Karpas-422 (cell line): ENCODE data around the gene TCOF1. TPM values are rescaled to one million over a fixed set of nuclear protein-coding genes. Genes with fewer than 3 reads are reported as not detected.
"Not testable (repeated sequence)": the region's sequence is repeated elsewhere in the genome, so short reads cannot be mapped to it uniquely, and the experiment has no call there.

ENCODE experiments used
- DNase-seq: peaks from one replicate; pipeline ENCODE4 v3.0.0-alpha.2; 2015
- H2AFZ ChIP-seq: fragments of 200-600 bp; sonication (generic); 2 replicates; pipeline ENCODE4 v1.6.1; 2014; ENCODE audit warnings: antibody characterized with exemption, low read length, mixed read lengths
- H3K27ac ChIP-seq: fragments of 200-600 bp; sonication (generic); 2 replicates; pipeline ENCODE4 v1.5.1; 2014; ENCODE audit warnings: mild to moderate bottlenecking, low read length, moderate library complexity
- H3K27me3 ChIP-seq: fragments of 200-600 bp; sonication (generic); 2 replicates; pipeline ENCODE4 v1.6.1; 2014; ENCODE audit warnings: low read length, mixed read lengths
- H3K36me3 ChIP-seq: fragments of 200-600 bp; sonication (generic); 2 replicates; pipeline ENCODE4 v1.6.1; 2014; ENCODE audit warnings: low read length, mixed read lengths; ENCODE audit not compliant: insufficient read depth
- H3K4me1 ChIP-seq: fragments of 200-600 bp; sonication (generic); 2 replicates; pipeline ENCODE4 v1.6.1; 2014; ENCODE audit warnings: mild to moderate bottlenecking, low read length, mixed read lengths
- H3K4me2 ChIP-seq: fragments of 200-600 bp; sonication (generic); 2 replicates; pipeline ENCODE4 v1.6.1; 2014; ENCODE audit warnings: low read length, low read depth, mild to moderate bottlenecking; ENCODE audit not compliant: poor library complexity, severe bottlenecking
- H3K4me3 ChIP-seq: fragments of 200-600 bp; sonication (generic); 2 replicates; pipeline ENCODE4 v1.5.1; 2014; ENCODE audit warnings: mild to moderate bottlenecking, antibody characterized with exemption, low read length, mixed read lengths
- H3K79me2 ChIP-seq: fragments of 200-600 bp; sonication (generic); 2 replicates; pipeline ENCODE4 v1.6.1; 2014; ENCODE audit warnings: mild to moderate bottlenecking, low read length, mixed read lengths
- H3K9ac ChIP-seq: fragments of 200-600 bp; sonication (generic); 2 replicates; pipeline ENCODE4 v1.6.0; 2014; ENCODE audit warnings: low read length
- H3K9me2 ChIP-seq: fragments of 200-600 bp; sonication (generic), shearing (Covaris generic); replicated peaks from 2 replicates; pipeline ENCODE4 v1.6.0; 2014; ENCODE audit warnings: mild to moderate bottlenecking, low read length, moderate library complexity; ENCODE audit not compliant: insufficient read depth
- H3K9me3 ChIP-seq: fragments of 300-700, 200-600 bp; sonication (generic); 2 replicates; pipeline ENCODE4 v1.6.1; 2014; ENCODE audit warnings: low read length, mixed read lengths
- H4K20me1 ChIP-seq: fragments of 200-600 bp; sonication (generic); 2 replicates; pipeline ENCODE4 v1.6.1; 2014; ENCODE audit warnings: mild to moderate bottlenecking, antibody characterized with exemption, low read length, low read depth; ENCODE audit not compliant: insufficient read depth
- total RNA-seq: library from RNA; depleted of rRNA; stranded (reverse); fragments of >200 nt; shearing (Covaris generic); gene quantifications from 2 replicates; pipeline ENCODE4 v1.2.3, GENCODE V29; 2014; ENCODE audit warnings: low replicate concordance

The TCOF1 gene
- total RNA-seq, 1 experiment from 2014 or later = 23.0 TPM

GRCh38 chr5:150413902-150414790, 56.6 kb downstream of the TCOF1 start:
- Histone ChIP-seq H3K4me2 (peak overlapping the region; percentile 99), H3K4me1 (peaks cover 55% of the 10 kb centered on the region), H3K79me2 (peaks cover 25% of the 10 kb centered on the region), H4K20me1 (peaks cover 13% of the 10 kb centered on the region; the same call in 1 of the 2 replicates), H3K4me3 (peak overlapping the region; percentile 84; the same call in 1 of the 2 replicates), H3K27ac (peak overlapping the region; percentile 100), H3K9ac (peak overlapping the region; percentile 63), H2AFZ (peak overlapping the region; percentile 31)
- H3K9me3 ChIP-seq, H3K36me3 ChIP-seq, H3K27me3 ChIP-seq, H3K9me2 ChIP-seq, DNase-seq: not testable (repeated sequence)

- Histone ChIP-seq H3K9ac (no peak overlapping the region), H3K36me3 (no peaks in the 10 kb centered on the region), H3K9me2 (no peaks in the 10 kb centered on the region), H4K20me1 (no peaks in the 10 kb centered on the region), H3K4me3 (no peak overlapping the region; the same call in 1 of the 2 replicates), H3K79me2 (no peaks in the 10 kb centered on the region), H3K9me3 (no peaks in the 10 kb centered on the region), H2AFZ (peak overlapping the region; percentile 61; the same call in 1 of the 2 replicates), H3K27ac (no peak overlapping the region), H3K27me3 (no peaks in the 10 kb centered on the region), H3K4me2 (peak overlapping the region; percentile 43), H3K4me1 (peaks cover 27% of the 10 kb centered on the region)
- peak; percentile 73 for DNase-seq
These were observed 62.3 kb downstream of the TCOF1 start for GRCh38 chr5:150419630-150420270.

GRCh38 chr5:150422075-150422474, 64.6 kb downstream of the TCOF1 start:
- DNase-seq = no peak
- Histone ChIP-seq H3K9ac (no peak overlapping the region), H3K27ac (no peak overlapping the region), H3K9me3 (no peaks in the 10 kb centered on the region), H3K9me2 (no peaks in the 10 kb centered on the region), H2AFZ (no peak overlapping the region), H3K36me3 (no peaks in the 10 kb centered on the region), H3K4me1 (peaks cover 15% of the 10 kb centered on the region), H3K27me3 (no peaks in the 10 kb centered on the region), H4K20me1 (no peaks in the 10 kb centered on the region), H3K4me3 (no peak overlapping the region), H3K4me2 (no peak overlapping the region), H3K79me2 (no peaks in the 10 kb centered on the region)

GRCh38 chr5:150422758-150423157, 65.3 kb downstream of the TCOF1 start:
- Histone ChIP-seq H3K4me2 (no peak overlapping the region), H3K27me3 (no peaks in the 10 kb centered on the region), H3K9me2 (no peaks in the 10 kb centered on the region), H3K27ac (no peak overlapping the region), H3K79me2 (no peaks in the 10 kb centered on the region), H3K4me1 (peaks cover 15% of the 10 kb centered on the region), H3K36me3 (no peaks in the 10 kb centered on the region), H4K20me1 (no peaks in the 10 kb centered on the region), H3K9me3 (no peaks in the 10 kb centered on the region), H3K9ac (no peak overlapping the region), H2AFZ (no peak overlapping the region), H3K4me3 (no peak overlapping the region)
- no peak for DNase-seq

DNA sequence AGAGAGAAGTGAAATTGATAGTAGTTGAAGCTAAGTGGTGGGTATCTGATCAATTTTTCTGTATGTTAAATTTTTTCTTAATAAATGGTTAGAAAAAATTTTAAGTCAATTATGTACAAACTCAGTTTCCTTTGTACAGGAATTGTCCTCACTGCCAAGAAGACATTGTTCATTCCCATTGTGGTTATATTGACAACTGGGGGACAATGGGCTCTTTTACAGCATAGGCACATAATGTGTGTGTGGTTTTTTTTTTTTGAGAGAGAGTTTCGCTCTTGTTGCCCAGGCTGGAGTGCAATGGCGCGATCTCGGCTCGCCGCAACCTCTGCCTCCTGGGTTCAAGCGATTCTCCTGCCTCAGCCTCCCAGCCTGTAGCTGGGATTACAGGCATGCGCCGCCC, 68.7 kb downstream of the TCOF1 start:
- not testable (repeated sequence) for H3K27ac ChIP-seq, H3K9me3 ChIP-seq, H3K4me3 ChIP-seq, H2AFZ ChIP-seq, H3K27me3 ChIP-seq, H3K4me2 ChIP-seq, H3K9me2 ChIP-seq, H3K4me1 ChIP-seq, DNase-seq, H4K20me1 ChIP-seq, H3K36me3 ChIP-seq, H3K9ac ChIP-seq, H3K79me2 ChIP-seq

DNA sequence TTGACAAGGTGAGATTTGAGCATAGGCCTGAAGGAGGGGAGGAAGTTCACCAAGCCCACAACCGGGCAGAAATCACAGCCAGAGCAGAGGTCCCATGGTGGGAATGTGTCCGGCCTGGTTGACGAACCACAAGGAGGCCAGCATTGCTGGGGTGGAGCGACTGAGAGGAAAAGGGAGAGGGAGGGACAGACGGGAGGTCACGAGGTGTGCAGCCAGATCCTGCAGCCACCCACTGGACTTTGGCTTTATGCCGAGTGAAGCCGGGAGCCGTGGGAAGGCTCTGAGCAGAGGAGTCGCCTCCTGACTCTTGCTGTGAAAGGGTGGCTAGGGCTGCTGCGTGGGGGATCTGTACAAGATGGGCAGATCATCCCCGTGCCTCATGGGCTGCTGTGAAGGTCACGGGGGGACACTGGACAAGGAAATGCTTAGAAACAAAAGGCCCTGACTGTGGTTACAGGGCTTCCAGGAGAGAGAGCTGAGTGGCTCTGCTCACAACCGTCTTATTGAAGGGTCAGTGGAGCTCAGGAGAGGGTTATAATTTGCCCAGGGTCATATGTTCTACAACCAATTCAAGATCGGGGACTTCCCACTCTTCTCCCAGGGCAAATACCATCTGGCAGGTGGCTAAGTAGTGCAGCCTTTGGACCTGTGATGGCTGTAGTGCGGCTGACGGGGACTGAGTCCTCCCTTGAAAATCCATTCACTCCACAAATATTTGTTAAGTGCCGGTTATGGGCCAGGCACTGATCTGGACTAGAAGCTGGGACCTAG, 70.8 kb downstream of the TCOF1 start:
- H3K9ac ChIP-seq = no peak overlapping the region
- no peak overlapping the region for H3K27ac ChIP-seq
- H3K36me3 ChIP-seq = no peaks in the 10 kb centered on the region
- H3K9me2 ChIP-seq = no peaks in the 10 kb centered on the region
- no peaks in the 10 kb centered on the region for H3K9me3 ChIP-seq
- no peak overlapping the region for H2AFZ ChIP-seq
- H3K4me3 ChIP-seq = no peak overlapping the region
- H3K4me1 ChIP-seq = peaks cover 5% of the 10 kb centered on the region
- H3K79me2 ChIP-seq = no peaks in the 10 kb centered on the region
- DNase-seq = no peak
- H3K27me3 ChIP-seq = no peaks in the 10 kb centered on the region
- H3K4me2 ChIP-seq = no peak overlapping the region
- H4K20me1 ChIP-seq = no peaks in the 10 kb centered on the region

DNA sequence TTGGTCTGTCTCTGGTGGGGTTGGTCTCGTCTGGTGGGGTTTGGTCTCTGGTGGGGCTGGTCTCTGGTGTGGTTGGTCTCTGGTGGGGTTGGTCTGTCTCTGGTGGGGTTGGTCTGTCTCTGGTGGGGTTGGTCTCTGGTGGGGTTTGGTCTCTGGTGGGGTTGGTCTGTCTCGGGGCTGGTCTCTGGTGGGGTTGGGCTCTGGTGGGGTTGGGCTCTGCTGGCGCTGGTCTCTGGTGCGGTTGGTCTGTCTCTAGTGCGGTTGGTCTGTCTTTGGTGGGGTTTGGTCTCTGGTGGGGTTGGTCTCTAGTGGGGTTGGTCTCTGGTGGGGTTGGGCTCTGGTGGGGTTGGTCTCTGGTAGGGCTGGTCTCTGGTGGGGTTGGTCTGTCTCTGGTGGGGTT, 71.5 kb downstream of the TCOF1 start:
- Histone ChIP-seq H3K9me2 (no peaks in the 10 kb centered on the region), H3K27ac (no peak overlapping the region), H3K9me3 (no peaks in the 10 kb centered on the region), H3K4me2 (no peak overlapping the region), H3K27me3 (no peaks in the 10 kb centered on the region), H3K36me3 (no peaks in the 10 kb centered on the region), H3K4me3 (no peak overlapping the region), H2AFZ (no peak overlapping the region), H3K79me2 (no peaks in the 10 kb centered on the region), H3K4me1 (peaks cover 5% of the 10 kb centered on the region), H4K20me1 (no peaks in the 10 kb centered on the region), H3K9ac (no peak overlapping the region)
- DNase-seq = no peak

DNA sequence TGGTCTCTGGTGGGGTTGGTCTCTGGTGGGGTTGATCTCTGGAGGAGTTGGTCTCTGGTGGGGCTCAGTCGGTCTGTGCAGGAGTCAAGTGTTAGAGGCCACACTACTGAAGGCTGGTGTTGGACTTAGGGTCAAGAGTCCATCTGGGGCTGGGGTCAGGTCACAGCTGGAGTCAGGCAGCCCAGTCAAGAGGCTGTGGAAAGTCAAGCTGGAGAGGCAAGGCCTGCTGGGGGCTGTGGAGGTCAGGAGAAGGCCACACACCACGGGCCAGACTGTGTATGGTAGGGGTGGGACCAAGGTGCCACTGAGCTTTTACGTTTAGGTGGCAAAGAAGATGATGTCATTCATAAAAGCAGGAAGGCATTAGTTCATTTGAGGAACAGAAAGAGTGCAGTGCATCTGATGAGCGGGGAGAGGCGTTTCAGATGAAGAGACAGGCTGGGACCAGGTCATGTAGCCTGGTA, 71.9 kb downstream of the TCOF1 start:
- no peak overlapping the region for H2AFZ ChIP-seq
- no peak overlapping the region for H3K4me3 ChIP-seq
- H3K4me1 ChIP-seq = peaks cover 5% of the 10 kb centered on the region
- H3K79me2 ChIP-seq = no peaks in the 10 kb centered on the region
- peak; percentile 74 for DNase-seq
- H3K36me3 ChIP-seq = no peaks in the 10 kb centered on the region
- H4K20me1 ChIP-seq = no peaks in the 10 kb centered on the region
- H3K9me3 ChIP-seq = no peaks in the 10 kb centered on the region
- no peaks in the 10 kb centered on the region for H3K27me3 ChIP-seq
- no peak overlapping the region for H3K9ac ChIP-seq
- H3K9me2 ChIP-seq = no peaks in the 10 kb centered on the region
- no peak overlapping the region for H3K4me2 ChIP-seq
- no peak overlapping the region for H3K27ac ChIP-seq
